SK-N-MC (cell line): Measurements from ENCODE around the gene PNPLA5.

Experiments
- EZH2 ChIP-seq: fragments of 200-600 bp; sonication (generic); IDR thresholded peaks from one replicate; pipeline ENCODE4 v1.6.1; 2017; ENCODE audit warnings: antibody characterized with exemption
- FOXP2 ChIP-seq: optimal IDR thresholded peaks from 2 replicates; pipeline ENCODE3; 2011; ENCODE audit warnings: mild to moderate bottlenecking, moderate library complexity; ENCODE audit not compliant: insufficient read depth; ENCODE audit errors: extremely low read length, control extremely low read depth
- POLR2AphosphoS5 ChIP-seq: IDR thresholded peaks from 2 replicates; pipeline ENCODE4 v1.6.1; 2012; ENCODE audit warnings: mild to moderate bottlenecking, low read depth, low read length, borderline replicate concordance

DNA sequence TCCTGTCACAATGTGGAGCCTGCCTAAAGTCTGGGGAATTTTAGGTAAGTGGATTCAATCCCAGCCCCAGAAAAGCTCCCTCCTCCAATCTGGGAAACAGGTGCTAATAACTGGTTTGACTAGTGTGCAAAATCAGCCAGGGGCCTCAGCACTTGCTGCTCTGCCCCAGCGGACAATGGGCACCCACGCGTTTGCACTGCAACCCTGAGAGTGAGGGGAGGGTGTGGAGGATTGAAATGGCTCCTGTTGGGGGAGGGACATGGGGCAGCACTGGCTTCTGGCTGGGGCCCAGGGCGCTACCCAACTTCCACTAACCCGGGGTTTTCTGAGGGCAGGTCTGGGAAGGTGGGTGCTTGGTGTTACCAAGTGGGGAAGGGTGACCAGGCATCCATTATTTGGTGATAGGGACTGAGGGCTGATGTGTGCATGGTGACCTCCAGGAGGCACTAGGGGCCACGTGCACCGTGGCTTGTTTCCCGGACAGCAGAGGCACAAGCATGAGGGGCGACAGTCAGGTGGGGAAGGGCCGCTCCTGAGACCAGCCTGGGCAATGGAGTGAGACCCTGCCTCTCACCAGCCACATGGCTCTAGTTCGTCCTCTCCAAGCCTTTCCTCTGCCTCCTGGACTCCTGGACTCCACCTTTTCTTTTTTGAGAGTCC is 4.3 kb upstream of the PNPLA5 start:
- TF ChIP-seq POLR2AphosphoS5 (no peak), EZH2 (no peak), FOXP2 (no peak)
